NCI-H82 treated with DMSO at 0.1 percent for 48 hours (cell line): ENCODE results near the gene C1QTNF5.

Experiments used
- DNase-seq: peaks from one replicate; lab custom pipeline; 2025; ENCODE audit not compliant: unreplicated experiment; lab: John Stamatoyannopoulos, UW

Gene C1QTNF5

DNA sequence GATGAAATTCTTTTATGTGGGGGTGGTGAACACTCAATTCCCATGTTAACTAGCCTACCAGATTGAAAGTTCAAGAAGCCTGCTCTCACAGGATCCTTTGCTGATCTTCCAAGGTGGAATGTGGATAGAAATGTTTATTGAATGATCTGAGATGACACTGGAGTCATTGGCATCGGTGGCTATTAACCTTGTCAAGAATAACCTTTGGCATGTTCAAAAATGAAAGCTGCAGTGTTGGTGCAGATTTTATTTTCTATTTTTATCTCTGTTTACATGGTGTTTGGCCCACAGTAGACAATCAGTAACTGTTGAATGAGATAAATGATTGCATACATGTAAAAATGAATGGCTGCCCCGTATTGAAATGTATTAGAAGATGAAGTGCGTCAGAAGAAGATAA is 42.7 kb downstream of the C1QTNF5 start:
- no peak for DNase-seq

DNA sequence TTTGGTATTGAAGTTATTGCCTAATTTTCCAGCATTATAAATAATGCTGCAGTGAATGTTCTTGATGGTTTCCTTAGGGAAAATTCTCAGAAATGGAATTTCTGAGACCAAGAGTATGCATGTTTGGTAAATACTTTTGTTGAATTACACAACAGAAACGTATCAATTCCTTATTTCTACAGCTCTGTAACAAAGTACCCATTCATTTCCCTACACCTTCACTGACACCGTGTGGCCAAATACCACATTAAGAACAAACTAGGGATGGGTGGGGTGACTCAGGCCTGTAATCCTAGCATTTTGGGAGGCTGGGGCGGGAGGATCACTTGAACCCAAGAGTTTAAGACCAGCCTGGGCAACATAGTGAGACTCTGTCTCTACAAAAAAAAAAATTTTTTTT is 45.5 kb downstream of the C1QTNF5 start:
- DNase-seq, result no peak

DNA sequence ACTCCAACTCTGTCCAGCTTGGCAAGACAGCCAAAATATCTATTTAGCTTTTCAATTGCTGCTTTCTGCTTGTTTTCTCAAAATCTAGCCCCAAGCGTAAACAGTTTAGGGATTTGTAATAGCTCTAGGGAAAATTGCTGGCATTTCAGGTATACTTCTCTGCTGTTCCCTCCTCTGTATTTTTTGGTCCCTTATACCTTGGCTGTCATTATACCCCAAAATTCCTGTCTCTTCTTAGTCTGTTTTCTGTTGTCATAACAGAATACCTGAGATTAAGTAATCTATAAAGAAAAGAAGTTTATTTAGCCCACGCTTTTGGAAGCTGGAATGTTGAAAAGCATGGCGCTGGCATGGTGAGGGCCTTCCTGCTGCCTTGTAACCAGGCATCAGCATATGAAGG is 47.2 kb downstream of the C1QTNF5 start:
- DNase-seq, result no peak

DNA sequence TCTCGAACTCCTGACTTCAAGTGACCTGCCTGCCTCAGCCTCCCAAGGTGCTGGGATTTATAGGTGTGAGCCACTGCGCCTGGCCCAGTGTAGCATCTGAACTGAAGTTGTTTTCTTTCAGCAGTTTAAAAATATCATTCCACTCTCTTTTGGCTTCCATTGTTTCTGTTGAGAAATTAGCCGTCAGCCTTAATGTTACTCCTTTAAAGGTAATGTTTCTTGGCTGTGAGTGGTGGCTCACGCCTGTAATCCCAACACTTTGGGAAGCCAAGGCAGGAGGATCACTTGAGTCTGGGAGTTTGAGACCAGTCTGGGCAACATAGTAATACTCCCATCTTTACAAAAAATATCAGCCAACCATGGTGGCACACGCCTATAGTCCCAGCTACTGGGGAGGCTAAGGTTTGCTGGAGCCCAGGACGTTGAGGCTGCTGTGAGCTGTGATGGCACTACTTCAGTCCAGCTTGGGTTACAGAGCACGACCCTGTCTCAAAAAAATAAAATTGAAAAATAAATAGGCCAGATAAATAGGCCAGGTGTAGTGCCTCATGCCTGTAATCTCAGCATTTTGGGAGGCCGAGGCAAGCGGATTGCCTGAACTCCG is 49.7 kb downstream of the C1QTNF5 start:
- DNase-seq, result no peak
